SK-N-MC (cell line): ENCODE data around the gene MAST3.

ENCODE experiments used
- EZH2 ChIP-seq: fragments of 200-600 bp; sonication (generic); IDR thresholded peaks from one replicate; pipeline ENCODE4 v1.6.1; 2017; ENCODE audit warnings: antibody characterized with exemption
- POLR2AphosphoS5 ChIP-seq: IDR thresholded peaks from 2 replicates; pipeline ENCODE4 v1.6.1; 2012; ENCODE audit warnings: mild to moderate bottlenecking, low read depth, low read length, borderline replicate concordance

- no peak for TF ChIP-seq EZH2
- no peak for TF ChIP-seq POLR2AphosphoS5
Observed at GRCh38 chr19:18153556-18154134, 56.1 kb downstream of the MAST3 start.
